SW480 (cell line): ENCODE measurements around the gene PTHLH.

Experiments
- DNase-seq: peaks from one replicate; pipeline ENCODE4 v3.0.0-alpha.2; 2016; ENCODE audit warnings: low spot score

The PTHLH gene

GRCh38 chr12:27974735-27975221 is 2.2 kb upstream of the PTHLH start:
- DNase-seq = no peak

DNA sequence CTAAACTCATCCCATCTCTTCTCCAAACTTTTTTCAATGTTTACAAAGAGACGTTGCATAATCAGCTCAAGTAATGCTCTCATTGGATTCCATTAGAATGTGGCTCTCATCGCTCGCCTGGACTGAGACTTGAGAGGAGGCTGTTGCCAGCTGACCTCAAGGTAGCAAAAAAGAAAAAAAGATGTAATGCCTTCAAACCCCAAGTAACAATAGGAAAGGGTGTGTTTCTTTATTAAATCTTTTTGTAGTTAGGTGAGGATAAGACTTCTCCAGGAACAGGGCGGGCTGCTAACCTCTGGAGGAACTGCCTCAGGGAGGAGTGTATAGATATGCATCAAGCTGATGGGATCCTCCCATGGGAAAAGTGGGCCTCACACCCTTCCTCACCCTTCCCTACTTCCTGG is 956 bp upstream of the PTHLH start:
- DNase-seq = no peak

DNA sequence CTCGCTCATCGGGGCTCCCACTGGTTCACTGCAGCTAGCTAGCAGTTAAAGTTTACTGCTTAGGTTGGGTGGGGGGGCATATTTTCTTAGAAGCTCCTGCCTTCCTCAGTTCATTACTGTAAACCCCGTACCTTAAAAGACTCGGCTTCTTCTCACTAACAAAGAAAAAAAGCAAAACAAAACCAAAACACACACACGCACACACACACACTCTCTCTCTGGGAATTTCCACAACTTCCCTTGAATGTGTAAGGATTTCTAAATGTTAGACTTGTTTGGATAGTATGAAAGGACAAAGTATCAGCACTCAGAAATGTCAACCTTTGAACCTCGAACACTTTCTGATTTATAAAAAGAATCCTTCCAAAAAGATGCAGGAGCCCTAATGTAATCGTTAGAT is 927 bp downstream of the PTHLH start:
- no peak for DNase-seq

DNA sequence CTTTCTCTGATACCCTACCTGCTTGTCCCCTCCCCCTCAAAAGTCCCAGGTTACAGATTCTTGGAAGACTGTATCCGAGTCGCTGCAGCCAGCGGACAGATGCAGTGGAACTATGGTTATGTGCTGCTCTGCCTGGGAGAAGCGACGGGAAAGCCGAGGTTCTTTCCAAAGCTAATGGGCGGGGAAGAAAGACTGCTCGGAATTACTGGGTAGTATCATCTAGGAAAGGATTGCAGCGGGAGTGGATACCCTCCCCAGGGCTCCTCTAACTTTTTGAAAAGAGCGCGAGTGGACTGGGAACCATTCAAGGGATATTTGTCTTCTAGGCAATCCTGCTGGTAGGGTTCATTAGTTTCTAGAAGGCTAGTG is 1.4 kb downstream of the PTHLH start:
- DNase-seq = no peak

- no peak for DNase-seq
Measured at GRCh38 chr12:27970401-27971120, 2.0 kb downstream of the PTHLH start.

GRCh38 chr12:27969624-27970400 is 2.7 kb downstream of the PTHLH start:
- DNase-seq = peak; percentile 88

GRCh38 chr12:27968972-27969623 is 3.4 kb downstream of the PTHLH start:
- DNase-seq = peak; percentile 68

GRCh38 chr12:27967551-27968054 is 4.9 kb downstream of the PTHLH start:
- peak; percentile 60 for DNase-seq

GRCh38 chr12:27966870-27967269 is 5.7 kb downstream of the PTHLH start:
- DNase-seq = peak; percentile 99

DNA sequence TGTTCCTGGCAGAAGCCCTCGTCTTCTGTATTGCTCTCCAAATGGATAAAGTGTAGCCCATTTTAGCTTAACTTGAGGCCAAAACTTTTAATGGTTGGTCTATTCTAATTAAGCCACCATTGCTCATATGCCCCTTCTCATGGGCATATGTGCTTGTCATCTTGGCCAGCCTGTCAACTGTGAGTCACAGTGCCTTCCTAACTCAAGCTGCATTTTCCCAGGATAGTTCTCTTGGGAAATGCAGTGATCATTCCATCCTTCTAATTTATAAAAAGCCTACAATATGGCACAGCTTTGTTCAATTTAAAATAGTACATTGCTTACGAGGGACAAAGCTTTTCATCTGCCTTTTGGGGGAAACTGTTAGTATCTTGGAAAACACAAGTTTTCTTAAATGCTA is 6.6 kb downstream of the PTHLH start:
- DNase-seq = peak; percentile 48

DNA sequence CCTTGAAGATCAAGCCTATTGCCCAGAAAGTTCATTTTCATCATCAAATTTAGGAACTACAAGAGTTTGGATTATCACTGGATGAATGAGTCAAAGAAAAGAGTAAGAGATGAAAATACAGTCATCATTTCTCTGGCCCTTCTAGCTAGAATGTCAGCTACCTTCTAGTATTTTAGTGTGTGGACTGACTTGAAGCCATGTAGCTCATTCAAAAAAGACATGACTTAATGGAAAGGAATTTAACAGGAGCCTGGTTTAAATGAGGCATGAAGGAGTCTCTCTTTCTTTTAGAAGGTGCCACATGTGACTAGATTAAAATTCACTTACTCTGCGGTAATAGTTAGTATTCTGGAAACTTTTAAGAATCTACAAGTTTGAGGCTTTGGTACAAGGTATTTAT is 7.1 kb downstream of the PTHLH start:
- DNase-seq = no peak

DNA sequence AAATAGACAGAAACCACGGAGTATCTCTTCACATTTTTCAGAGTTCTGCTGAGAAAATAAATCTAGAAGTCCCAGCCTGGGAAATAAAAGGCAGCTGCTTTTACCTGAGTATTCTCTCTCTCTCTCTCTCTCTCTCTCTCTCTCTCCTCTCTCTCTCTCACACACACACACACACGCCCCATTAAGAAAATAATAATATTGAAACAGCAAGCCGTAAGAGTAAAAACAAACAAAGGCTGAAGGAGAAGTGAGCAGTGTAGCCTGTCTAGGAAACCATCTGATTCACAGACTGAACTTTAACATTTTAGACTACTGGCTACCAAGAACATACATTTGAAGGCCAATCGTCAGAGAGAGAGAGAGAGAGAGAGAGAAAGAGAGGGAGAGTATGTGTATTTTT is 8.4 kb downstream of the PTHLH start:
- DNase-seq = no peak

- DNase-seq = no peak
Measured at GRCh38 chr12:27960821-27961220, 11.7 kb downstream of the PTHLH start.

- DNase-seq = no peak
Measured at GRCh38 chr12:27958675-27959074, 13.9 kb downstream of the PTHLH start.

DNA sequence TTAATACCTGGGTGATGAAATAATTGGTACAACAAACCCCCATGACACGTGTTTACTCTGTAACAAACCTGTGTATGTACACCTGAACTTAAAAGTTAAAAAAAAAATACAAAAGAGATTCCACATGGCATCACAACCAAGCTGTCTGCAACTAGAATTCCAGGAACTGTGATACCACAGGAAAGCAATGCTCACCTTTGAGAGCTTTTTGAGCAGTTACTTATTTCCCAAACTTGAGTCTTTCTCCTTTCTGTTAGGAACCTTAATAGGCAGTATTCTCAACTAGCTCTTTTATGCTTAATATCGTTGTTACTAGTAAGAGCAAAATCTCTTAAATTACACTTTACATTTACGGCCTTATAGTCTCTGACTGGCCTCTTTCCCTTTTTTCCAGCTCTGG is 15.2 kb downstream of the PTHLH start:
- DNase-seq = no peak

GRCh38 chr12:27953817-27954216 is 18.7 kb downstream of the PTHLH start:
- no peak for DNase-seq

DNA sequence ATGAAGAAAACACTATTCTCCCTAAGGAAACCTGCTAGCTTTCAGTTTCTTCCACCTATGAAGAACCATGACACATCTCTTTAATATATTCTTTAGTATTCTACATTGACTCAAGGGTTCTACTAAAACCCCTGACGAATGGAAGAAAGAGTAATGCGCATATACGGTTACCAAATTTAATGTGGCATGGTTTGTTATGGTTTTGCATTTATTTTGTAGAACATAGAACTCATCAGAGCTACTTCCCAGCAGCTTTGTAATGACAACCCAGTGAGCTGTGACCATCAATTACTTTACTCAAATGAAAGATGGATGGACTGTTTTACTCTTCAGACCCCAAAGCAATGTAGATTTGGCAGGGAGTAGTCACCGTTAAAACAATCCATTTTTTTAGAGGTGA is 19.2 kb downstream of the PTHLH start:
- no peak for DNase-seq

DNA sequence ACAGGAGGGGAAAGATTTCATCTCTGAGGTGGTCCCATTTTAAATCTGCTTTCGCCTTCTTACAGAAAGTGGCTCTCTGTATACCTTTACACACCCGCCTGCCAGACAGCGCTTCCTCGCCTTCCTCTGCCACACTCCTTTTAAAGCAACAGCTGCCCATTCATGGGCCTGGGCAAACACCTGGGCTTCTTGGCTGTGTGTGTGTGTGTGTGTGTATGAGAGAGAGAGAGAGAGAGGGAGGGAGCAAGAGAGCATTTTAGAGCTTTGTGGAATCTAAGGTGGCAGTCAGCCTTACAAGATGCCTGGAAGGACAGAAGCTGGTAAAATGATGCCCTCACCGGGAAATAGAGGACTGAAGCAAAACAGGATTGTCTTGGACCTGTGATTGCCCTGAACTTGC is 20.0 kb downstream of the PTHLH start:
- DNase-seq = no peak

DNA sequence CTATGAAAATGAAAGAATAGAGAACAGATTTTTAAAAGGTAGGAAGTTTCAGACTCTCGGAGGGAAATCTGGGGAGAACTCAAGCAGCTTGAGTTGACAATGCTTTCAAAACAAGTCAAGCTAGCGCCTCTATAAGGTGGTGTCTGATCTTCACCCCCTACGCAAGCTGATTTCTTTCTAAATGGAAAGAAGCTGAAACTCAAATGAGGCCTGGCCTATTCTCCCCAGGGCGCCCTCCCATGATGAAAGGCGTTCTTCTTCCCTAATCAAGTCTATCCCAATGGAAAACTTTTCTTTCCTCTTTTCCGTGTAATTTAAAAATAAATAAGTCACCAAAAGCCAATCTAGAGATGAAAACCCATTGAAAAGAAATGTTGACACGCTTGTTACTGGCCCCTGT is 20.6 kb downstream of the PTHLH start:
- no peak for DNase-seq

DNA sequence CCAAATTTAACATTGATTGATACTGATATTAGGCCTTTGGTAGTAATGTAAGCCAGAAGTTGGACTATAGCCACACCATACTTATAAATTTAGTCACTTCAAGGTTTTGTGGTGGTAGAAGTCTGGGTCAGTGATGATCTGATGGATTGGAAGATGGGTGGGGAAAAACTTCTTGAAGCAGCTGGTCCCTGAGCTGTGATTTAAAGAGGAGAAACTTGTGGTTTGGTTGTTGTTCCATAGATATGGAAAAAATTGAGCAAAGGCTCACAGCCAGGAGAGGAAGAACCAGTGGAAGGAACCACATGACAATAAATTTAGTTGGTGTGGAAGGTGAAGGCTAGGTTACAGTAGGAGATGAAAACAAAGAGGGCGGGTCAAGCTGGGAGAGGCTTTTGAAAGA is 26.1 kb downstream of the PTHLH start:
- DNase-seq = no peak

DNA sequence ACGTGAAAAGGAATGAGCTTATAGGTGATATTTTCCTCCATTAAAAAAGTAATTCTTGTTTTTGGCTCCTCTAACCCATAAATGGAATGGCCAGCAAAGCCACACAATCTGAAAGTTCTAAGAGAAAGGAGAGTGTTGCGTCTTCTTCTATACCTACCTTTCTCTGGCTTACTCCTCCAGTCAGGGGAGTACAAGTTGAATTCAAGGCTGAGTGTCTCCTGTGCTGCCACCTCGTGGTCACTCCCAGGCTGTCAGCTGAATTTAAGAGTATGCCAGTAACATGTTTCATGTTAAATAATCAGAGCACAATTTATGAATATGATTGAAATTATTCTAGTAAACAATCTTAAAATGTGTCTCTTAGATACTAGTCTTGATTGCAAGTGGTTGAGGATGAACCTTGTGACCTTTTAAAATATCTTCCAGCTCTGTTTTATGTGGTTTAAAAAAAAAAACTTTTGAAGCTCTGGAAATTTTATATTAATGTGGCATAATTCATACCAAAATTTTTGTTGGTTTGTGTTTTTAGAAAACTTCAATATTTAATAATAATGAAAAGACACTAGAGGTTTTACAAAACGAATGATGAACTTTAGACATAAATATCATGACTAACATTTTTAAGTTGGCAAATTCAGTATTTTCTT is 31.7 kb downstream of the PTHLH start:
- DNase-seq = peak; percentile 86

DNA sequence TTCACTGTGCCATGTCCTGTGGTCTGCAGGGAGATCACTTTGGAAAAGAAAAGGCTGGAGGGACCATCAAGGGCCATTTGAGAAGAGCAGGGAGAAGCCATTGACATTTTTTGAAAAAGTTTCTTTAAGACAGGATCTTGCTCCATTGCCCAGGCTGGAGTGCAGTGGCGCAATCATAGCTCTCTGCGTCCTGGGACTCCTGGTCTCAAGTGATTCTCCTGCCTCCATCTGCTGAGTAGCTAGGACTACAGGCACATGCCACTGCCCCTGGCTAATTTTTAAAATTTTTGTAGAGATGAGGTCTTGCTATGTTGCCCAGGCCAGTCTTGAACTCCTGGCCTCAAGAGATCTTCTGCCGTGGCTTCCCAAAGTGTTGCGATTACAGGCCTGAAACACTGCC is 32.3 kb downstream of the PTHLH start:
- DNase-seq = no peak
